GM21360 (cell line): ENCODE data around the gene PARD3B.

Experiments
- ATAC-seq: cut with Tn5 transposase; IDR thresholded peaks from one replicate; pipeline ENCODE4 v1.9.1; 2021; ENCODE audit warnings: mild to moderate bottlenecking, moderate library complexity; ENCODE audit not compliant: unreplicated experiment

PARD3B gene

DNA sequence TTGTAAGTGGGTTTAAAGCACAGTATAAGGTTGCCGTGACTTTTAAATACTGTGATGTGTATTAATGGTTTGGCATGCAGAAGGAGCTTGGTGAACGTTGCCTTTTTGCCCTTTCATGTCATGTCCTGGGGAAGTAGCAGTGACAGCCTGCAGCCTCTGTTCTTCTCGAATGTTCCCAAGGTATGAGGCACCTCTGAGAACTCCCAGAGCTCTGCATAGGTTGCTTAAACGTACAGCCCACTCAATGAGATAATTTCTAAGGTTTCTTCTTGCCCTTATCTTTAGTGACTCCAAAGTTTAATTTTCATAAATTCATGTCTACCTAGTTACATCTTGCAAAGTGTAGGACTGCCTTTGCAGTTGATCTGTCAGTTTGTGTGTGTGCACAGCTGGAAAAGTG lies 36.7 kb downstream of the PARD3B start:
- no peak for ATAC-seq

DNA sequence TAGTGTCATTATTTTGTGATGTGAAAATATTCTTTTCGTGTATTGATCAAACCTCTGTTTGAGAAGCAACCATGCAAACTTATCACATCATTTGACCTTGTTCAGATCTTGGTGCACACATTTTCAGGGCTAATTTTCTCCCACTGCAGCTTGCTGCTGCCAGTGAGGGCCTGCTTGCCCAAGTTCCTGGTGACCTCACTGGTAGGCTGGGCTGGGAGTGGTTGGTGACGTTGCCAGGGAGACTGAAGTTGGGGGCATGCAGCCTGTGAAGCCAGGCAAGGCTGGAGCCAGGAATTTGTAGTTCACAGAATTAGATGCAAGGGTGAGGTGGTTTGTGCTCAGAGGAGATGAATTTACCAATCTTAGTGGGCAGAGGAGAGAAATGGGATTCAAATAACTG lies 38.5 kb downstream of the PARD3B start:
- no peak for ATAC-seq

DNA sequence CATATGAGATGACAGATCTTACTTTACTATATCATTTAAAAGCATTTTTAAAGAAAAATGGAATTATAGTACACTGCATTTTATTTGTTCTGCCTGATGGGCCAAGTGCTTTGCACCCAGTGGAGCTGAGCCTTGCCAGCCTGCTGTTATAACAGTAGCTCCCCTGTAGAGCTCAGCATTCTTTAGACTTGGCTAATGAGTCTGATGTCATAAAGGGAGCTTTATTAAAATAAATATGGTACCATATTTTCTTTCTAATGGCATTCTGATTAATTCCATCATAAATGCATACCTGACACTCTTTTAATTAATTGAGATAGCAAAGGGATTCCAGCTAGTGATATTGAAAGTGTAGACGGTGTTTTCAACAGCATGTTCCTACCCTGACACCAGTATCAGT lies 40.7 kb downstream of the PARD3B start:
- no peak for ATAC-seq

DNA sequence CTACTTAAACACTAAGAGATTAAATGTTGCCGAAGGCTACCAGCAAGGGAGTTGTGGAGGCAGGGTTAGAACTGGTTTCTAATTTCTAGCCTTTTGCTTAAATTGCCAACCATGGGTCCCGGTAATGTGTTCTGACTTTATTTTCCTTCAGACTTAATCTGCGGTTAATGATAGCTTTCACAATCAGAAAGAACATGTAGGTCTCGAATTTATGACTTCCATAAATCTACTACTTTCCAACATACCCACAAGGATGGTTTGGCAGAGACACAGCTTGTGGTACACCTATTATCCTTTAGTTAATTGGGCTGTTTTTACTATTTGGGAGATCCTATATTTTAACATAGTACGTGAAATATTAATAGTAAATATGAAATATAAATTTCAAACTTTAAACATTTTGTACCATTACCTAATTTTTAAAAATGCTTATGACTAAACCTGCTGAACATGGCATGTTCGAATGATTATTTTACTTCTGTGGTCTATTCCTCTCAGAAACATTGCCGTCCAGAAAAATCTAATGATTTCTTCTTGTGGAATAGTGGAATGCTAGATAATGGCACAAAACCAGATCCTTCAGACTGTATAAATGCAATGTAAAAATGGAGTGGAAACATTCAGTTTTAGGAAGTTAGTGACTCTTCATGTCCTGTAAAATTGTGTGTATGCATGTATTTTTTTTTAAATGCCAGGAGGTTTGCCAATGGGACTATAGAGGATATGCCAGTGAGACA lies 41.3 kb downstream of the PARD3B start:
- no peak for ATAC-seq

DNA sequence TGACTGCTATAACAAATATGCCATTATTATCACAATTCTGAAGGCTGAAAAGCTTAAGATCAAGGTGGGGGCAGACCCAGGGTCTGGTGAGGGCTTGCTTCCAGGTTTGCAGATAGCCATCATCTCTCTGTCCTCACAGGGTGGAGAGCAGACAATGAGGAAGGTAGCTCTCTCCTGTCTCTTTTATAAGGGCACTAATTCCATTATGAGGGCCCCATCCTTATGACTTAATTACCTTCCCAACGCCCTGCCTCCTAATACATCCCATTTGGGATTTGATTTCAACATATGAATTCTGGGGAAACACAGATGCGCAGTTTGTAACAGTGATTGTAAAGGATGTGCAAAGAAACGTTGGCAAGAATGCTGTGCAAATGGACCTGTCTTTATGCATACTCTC lies 44.8 kb downstream of the PARD3B start:
- no peak for ATAC-seq

DNA sequence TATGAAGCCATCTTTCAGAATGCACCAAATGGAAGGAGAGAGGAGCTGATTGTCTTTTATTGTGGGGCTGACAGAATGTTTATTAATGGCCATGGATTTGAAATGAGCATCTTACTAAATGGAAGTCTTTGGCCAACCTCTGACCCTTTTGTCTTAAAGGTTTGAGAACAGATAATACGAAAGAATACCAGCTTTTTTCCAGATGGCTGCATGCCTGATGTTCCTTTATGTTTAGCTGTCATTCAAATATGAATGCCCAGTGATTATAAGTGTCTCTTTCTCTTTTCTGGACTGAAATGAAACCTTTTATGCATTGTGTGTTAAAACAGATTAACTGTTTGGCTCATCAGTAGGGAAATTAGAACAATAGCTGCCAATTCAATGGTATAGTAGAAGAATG lies 46.0 kb downstream of the PARD3B start:
- no peak for ATAC-seq

DNA sequence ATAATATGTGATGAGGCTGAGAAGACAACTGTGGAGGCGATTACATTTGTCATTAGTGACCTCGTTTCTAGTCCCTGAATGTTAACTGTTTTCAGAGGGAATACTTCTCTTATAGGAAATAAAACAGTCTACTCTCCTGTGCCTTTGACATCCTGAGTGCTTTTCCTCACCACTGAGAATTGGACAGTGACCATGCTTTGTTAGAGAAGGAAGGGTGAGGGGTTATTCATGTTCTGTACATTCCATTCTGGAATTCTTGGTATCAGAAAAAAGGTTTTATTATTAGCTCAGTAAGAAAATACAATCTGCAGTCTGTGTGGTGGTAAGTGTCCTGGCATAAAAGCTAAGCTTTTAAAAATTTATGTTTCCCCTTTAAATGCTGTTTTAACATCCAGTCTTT lies 58.8 kb downstream of the PARD3B start:
- ATAC-seq = no peak

DNA sequence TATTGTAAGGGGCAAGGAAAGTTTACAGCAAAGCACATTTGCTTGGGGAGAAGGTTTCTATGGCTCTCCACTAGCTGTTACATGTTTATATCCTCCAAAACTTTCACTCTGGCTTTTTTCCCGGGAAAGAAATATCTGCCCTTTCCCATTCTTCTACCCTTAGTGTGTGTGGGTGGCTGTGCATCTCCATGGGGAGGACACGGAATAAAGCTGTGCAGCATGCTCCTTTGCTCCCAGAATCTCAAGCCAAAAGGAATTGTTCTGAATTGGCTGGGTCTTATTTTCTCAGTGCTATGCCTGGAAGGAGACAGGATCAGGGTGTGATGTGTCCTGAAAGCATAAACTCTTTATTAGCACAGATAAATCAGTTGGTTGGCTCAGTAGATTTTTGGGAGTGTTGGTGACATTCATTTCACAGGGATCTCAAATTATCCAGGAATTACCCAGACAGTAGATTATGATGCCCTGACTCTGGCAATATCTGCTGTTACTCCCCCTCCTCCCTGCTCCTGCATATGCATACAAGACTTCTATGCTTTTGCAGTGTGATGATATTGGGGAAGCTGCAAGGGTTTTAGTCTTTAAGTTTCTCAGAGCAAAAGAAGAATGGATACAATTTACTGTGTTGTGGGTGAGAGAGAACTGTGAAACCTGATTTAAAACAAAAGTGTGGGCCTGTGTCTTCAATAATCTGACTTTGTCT lies 63.1 kb downstream of the PARD3B start:
- ATAC-seq = no peak

DNA sequence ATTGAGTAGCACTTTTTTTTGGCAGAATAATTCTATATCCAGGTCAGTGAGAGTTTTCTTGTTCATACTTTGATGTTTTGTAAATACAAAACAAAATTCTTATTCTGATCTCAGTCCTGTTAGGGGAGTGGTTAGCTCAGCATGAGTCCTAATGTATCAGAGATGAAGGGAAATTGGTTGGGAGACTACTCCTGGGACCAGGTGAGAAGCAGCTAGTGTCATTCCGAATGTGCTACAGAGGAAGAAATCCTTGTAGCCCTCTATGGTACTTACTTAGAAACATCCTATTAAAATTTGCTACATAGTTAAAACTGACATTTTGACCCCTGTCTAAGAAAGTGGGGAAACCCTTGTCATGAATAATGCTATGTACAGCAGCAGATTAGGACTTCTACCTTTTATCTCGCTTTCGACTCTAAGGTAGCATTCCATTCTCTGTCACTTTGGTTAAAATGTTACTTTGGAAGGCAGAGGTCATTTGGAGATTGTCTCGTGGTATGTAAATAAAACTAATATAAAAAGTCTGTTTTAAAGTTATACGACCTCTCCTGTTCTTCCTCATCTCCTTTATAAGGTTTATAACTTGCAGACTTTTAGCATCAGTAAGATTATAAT lies 65.8 kb downstream of the PARD3B start:
- ATAC-seq = no peak

DNA sequence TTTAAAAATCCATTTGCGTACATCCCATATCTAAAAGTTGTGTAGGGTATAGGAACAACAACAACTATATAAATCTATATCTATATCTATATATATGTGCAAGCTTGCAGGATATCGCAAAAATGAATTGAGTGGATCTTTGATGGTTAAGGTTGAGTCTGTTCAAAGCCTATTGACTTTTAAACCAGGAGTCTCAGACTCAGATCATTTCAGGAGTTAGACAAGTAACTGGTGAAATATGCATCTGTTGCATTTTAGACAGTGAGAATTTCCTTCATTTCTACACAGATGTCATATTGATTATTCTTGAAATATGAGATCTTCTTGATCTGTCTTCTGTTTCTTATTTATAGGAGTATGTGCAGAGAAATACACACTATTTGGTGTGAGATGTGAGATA lies 66.5 kb downstream of the PARD3B start:
- ATAC-seq = no peak

DNA sequence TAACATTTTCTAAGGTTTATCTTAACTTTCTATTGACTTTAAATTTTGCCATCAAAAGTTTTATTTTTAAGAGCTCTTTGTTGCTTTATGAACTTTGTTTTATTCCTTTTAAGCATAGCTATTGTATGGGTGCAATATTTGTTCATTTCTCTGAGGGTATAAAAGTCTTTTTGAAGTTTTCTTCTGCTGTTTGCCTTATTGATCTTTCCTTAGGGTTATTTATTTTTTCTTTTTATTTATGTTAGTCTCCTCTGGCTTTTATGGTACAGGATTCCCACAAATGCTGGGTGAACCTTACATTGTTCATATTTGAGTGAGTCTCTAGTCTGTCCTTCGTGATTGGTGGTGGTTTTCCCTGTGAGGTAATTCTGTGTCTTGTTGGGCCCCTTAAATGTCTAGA lies 68.4 kb downstream of the PARD3B start:
- ATAC-seq = no peak

DNA sequence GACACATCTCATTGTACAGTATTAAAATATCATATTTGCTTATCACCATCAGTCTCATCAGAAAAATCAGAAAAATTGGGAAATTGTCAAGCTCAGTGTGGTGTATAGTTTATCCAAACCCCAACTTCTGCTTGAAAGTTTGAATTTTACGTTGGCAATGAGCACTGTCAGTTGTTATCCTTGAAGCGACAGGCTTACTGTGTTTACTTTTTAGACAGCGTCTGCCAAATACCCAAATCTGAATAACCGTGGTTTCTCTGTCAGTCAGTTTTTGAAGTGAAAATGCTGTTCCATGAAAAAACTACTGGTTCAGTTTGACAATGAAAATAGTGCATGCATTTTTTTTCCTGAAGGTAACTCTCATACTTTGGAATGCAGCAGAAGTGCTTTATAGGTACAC lies 70.2 kb downstream of the PARD3B start:
- ATAC-seq = no peak

DNA sequence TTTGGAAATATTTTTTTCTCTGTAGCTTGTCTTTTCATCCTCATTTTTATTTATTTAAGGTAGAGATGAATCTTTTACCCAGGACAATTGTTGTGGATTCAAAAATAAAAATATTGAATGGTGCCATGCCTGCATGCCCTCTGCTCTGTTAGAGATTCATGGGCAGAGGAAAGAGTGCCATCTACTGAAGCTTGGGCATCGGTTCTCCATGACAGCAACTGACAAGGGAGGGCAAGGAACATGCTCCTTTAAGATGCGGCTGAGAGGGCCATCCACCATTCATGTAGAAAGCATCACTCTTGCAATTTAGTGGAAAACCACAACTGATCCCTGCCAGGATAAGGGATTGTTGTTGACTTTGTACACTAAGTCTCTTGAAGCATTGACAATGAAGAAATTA lies 79.9 kb downstream of the PARD3B start:
- ATAC-seq = no peak

DNA sequence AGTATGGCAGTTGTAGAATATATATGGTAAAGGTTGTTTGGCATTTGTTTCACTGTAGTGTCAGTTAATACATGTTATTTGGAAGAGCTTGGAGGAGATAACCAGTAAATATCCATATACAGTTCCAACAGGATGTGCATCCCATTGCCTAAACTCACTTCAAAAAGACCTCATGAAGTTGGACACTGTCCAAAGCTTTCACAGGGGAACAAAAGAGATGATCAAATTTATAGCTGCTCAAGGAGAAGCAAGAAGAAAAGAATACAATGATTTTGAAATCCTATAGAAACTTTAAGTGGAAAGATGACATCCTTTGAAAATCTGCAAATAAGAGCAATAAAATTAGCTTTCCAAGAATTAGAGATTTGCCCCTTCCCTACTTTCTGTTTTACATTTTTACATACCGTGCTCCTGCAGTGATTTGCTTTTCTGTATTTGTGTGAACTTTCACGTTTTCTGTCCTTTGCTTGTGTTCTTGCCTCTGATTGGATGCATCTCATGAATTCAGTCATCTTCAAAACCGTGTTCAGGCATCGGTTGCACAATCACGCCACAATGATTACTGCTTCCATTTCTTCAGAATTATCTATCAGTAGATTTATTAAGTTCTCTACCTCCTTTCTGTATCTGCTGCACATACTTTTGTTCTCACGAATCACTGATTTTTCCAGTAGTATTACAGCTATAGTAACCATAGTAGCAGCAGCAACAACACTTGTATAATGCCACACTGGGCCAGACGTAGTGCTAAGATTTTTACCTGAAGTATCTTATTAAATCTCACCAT lies 83.8 kb downstream of the PARD3B start:
- no peak for ATAC-seq

DNA sequence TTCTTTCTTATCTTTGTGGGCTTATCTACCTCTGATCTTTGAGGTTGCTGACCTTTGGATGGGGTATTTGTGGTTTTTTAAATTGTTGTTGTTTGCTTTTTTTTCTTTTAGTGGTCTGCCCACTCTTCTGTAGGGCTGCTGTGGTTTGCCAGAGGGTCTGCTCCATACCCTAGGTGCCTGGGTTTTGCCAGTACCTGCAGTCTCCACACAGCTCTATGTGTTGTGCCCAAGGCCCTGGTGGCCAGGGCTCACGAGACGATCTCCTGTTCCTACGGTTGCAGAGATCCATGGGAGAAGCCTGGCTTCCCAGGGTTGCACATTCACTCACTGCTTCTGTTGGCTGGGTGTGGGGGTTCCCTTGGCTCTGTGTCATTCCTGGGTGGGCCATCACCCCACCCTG lies 87.1 kb downstream of the PARD3B start:
- ATAC-seq = no peak

DNA sequence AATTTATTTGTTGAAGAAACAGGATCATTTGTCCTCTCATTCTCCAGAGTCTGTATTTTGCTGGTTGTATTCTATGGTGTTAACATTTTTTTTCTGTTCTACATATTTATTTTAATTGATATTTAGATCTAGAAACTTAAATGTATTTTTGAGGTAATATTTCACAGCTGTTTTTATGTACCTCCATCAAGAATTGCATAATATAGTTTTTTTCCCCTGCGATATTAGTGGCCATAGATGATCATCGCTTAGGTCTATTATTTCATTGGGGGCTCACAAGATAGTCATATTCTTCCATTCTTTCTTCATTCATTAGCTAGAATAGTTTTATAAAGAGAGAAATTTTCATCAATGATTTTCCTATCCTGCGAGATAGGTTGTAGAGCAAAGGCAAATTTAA lies 89.3 kb downstream of the PARD3B start:
- no peak for ATAC-seq

DNA sequence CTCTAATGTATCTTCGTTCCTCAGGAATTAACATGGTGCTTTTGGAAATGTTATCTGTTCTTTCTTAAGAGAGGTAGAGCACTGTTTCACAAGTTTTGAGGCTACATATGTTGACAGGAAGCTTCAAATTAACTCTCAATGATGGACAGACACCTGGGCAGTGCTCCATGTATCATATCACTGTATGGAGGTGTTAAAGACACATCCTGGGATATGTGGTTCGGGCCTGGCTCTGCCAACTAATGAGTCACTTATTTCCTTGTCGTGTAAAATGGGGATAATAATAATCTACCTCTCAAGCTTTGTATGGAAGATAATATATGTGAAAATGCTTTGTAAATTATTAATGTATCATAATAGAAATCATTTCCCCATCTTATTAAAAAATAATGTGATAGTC lies 90.2 kb downstream of the PARD3B start:
- ATAC-seq = no peak

DNA sequence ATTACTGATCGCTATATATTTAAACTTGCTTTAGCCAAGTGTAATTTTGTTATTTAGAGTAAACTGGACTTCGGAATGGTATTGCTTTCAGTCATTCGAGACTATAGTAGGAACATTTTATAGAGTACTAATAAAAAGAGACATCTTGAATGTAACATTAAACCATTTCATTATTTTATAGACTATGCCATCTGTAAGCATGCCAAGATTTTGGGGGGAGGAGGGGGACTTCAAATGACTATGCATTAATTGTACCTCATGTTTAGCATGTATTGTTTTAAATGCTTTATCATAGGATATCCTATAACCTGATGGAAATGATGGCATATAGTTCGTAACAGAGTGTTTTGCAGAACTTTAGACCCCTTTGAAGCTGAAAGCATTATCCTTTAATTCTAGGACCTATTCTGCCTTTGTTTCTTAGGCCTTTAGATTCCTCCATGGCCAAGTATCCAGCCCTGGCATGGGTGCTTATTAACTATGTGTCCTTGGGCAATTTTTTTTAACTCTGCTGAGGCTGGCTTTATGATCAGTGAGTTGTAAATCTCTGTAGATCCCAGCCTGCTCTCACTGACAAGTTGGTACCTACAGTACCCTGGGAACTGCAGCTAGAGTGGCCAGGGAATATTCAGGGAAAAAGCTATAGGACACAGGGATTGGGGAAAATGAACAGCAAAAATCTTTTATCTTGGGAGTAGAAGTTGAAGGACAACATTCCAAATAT lies 93.4 kb downstream of the PARD3B start:
- no peak for ATAC-seq

DNA sequence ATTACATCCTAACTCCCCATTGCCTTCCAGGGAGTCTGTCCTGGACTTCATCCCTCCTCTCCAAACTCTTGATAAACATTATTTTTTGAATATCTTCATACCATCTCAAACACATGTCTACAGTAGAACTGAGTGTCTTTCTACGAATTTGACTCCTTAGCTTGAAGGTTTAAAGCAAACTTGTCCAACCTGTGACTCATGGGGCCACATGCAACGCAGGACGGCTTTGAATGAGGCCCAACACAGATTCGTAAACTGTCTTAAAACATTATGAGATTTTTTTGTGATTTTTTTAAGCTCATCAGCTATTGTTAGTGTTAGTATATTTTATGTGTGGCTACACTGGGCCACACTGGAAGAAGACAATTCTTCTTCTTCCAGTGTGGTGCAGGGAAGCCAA lies 98.1 kb downstream of the PARD3B start:
- ATAC-seq = no peak

DNA sequence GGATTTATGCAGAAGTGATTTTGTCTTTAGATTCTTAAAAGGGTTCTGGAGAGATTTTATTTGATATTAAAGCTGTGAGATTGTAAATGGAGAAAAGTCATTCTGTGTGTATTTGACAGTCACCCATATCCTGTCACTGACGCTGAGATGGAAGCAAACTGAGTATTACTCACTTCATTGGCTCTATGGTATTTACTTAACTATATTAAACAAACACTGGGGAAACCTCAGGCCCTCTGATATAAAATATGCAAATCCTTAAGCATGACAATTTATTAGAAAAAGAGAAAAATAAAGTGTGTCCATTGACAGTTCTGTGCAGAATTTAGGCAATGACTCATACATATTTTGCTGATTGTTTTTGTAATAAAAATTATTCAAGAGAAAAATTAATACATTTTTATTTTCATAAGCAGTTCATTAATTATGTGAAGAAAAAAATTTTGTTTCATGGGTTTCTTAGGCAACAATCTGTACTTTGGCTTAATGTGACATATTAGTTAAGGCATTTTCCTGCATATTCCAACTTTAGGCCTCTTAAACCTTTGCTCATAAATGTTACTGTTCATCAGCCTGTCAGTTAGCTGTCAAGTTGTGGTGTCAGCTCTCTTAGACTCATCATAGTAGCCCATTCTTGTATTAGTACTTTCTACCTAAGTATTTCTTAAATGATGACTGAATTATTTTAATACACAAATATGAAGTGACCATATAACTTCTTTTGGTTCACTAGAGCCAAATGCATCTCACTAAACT lies 99.9 kb downstream of the PARD3B start:
- ATAC-seq = no peak
